HG03558 (cell line): ENCODE data around the gene HLA-E.
"Not testable (repeated sequence)": the region's sequence is repeated elsewhere in the genome, so short reads cannot be mapped to it uniquely, and the experiment has no call there.

ENCODE experiments used
- ATAC-seq: cut with Tn5 transposase; IDR thresholded peaks from one replicate; pipeline ENCODE4 v1.9.1; 2021; ENCODE audit warnings: moderate number of reproducible peaks; ENCODE audit not compliant: unreplicated experiment; ENCODE audit errors: extremely low read depth

HLA-E gene

GRCh38 chr6:30500421-30501355 is 11.4 kb downstream of the HLA-E start:
- no peak for ATAC-seq

DNA sequence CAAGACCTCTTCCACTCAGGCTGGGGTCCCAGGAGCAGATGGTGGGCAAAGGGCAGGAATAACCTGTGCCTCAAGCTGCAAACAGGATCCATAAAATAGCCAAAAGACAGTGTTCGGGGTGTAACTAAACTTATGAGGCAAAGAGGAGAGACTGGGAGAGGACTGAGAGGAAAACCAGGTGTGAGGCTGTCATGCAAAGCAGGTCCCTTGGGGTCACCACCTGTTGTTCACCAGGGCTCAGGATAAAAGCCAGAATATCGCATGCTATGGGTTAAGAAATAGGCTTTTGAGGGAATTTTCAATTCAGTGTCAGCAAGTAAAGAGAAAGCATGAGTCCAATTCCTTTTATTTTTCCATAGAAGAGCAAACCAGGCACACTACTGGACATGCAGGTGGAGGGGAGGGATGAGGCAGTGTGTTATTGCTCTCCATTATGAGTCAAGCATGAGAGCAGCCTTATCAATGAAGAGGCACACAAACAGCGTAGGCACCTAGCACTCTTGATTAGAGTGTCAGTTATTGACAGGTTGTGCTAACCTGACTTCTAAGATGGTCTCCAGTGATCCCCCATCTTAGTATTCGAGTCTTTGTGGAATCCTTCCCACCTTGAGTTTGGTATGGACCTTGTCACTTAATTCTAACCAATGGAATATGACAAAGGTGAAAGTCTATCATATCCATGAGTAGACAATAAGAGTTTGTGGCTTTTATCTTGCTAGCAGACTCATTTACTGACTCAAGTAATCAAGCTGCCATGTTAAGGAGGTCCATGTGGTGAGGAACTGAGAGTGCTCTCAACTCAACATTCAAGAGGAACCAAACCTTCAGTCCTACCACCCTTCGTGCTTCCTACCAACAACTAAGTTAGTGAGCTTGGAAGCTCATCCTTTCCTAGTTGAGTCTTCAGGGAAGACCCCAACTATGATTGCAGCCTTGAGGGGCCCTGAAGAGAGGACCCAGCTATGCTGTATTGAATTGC is 18.8 kb downstream of the HLA-E start:
- ATAC-seq, result no peak

GRCh38 chr6:30508890-30509736 is 19.8 kb downstream of the HLA-E start:
- no peak for ATAC-seq

DNA sequence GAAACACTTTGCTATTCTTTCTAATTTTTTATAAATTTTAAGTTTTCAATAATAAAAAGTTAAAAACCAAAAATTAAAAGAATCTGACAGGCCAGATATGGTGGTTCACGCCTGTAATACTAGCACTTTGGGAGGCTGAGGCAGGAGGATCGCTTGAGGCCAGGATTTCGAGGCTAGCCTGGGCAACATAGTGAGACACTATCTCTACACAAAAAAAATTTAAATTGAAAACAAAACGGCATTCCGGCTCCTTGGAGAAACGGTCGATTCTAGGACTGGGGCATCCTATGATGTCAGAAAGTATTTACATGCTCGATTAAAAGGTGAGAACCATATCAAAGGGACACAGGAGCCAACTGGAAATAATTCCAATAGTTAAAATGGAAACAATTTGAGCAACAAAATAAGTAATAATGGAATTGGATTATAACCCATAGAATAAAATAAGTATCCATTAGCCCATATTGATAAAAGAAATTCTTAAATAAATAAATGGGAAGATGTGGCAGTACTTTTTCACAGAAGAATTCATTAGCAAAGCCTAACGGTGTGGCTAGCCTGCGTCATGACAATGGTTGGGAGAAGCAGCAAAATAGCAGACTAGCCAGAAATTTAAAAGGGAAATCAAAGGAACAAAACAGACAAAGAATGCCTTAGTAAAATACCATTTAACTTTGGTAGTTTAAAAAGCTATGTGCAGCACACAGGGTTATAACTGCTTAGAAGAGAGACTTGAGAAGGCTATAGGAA is 21.3 kb downstream of the HLA-E start:
- ATAC-seq, result no peak

GRCh38 chr6:30511169-30511546 is 21.8 kb downstream of the HLA-E start:
- no peak for ATAC-seq

- ATAC-seq, result no peak
Measured at GRCh38 chr6:30513451-30513850, 24.1 kb downstream of the HLA-E start.

GRCh38 chr6:30515106-30515505 is 25.8 kb downstream of the HLA-E start:
- ATAC-seq, result no peak

- peak; percentile 52 for ATAC-seq
Measured at GRCh38 chr6:30515944-30516753, 26.8 kb downstream of the HLA-E start.

- ATAC-seq, result not testable (repeated sequence)
Measured at GRCh38 chr6:30516754-30517076, 27.4 kb downstream of the HLA-E start.

- ATAC-seq, result not testable (repeated sequence)
Measured at GRCh38 chr6:30517767-30518504, 28.6 kb downstream of the HLA-E start.

- ATAC-seq, result not testable (repeated sequence)
Measured at GRCh38 chr6:30518505-30519145, 29.3 kb downstream of the HLA-E start.

DNA sequence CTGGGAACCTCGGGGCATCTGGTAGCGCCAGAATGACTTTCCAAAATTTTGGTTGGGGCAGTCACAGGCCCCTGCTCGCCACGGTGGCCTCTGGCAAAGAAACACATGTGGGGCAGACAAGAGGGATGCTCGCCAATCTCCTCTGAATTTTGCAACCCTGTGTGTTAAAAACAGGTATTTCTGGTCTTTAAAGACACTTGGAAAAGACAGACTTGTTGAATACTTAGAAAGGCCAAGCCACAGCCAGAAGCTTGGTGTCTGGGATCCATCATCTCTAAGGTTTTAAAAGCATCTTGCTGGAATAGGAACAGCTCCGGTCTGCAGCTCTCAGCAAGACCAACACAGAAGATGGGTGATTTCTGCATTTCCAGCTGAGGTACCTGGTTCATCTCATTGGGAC is 31.2 kb downstream of the HLA-E start:
- ATAC-seq, result no peak

DNA sequence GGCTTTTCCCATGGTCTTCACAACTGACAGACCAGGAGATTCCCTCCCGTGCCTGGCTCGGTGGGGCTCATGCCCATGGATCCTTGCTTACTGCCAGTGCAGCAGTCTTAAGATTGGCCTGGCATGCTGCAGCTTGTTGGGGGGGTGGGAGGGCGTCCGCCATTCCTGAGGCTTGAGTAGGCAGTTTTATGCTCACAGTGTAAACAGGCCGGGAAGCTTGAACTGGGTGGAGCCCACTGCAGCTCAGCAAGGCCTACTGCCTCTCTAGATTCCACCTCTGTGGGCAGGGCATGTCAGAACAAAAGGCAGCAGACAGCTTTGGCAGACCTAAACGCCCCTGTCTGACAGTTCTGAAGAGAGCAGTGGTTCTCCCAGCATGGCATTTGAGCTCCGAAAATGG is 31.8 kb downstream of the HLA-E start:
- ATAC-seq, result not testable (repeated sequence)

DNA sequence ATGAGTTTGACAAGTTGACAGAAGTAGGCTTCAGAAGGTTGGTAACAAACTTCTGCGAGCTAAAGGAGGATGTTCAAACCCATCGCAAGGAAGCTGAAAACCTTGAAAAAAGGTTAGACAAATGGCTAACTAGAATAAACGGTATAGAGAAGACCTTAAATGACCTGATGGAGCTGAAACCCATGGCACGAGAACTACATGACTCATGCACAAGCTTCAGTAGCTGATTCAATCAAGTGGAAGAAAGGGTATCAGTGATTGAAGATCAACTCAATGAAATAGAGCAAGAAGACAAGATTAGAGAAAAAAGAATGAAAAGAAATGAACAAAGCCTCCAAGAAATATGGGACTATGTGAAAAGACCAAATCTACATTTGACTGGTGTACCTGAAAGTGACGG is 32.6 kb downstream of the HLA-E start:
- not testable (repeated sequence) for ATAC-seq

DNA sequence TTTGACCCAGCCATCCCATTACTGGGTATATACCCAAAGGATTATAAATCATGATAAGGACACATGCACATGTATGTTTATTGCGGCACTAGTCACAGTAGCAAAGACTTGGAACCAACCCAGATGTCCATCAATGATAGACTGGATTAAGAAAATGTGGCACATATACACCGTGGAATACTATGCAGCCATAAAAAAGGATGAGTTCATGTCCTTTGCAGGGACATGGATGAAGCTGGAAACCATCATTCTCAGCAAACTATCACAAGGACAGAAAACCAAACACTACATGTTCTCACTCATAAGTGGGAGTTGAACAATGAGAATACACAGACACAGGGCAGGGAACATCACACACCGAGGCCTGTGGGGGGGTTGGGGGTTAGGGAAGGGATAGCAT is 37.1 kb downstream of the HLA-E start:
- not testable (repeated sequence) for ATAC-seq

GRCh38 chr6:30529349-30529875 is 40.1 kb downstream of the HLA-E start:
- not testable (repeated sequence) for ATAC-seq

DNA sequence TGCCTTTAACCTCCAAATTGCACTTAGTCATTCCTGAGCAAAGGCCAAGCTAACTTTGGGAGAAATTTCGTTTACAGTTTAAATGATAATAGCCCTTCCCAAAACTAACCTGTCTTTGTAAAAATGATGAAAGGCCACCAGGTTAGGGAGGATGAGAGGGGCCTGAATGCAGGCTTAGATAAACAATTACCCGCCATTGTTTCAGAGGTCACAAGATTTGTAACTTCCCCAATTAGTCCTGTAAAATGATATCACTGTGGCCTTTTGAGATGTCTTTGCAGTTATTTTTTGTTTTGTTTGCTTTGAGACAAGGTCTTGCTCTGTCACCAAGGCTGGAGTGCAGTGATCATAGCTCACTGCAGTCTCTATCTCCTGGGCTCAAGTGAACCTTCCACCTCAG is 40.7 kb downstream of the HLA-E start:
- no peak for ATAC-seq
